ENCODE results near the gene EIF3D.

Gene EIF3D

DNA sequence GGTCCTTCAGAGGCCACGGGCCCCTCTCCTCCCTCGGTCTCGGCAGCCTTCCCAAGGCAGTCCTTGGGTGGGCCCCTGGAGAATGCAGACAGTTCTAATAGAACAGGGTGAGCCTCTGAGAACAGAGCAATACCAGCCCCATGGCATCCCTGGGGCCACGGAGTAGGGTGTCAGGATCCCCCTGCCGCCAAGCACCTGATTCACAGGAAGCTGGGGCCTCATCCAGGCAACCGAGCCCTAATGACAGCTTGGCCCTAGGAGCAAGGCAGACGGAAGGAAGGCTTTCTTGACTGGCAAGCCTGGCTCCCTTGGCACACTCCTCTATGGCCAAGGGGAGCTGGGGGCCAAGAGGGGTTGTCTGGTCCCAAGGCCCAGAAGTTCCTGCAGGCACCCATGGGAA lies 62.7 kb downstream of the EIF3D start:
- DNase-seq (ENCODE audit: low read depth in 2 of 3, low spot score in 2 of 3): no peak

DNA sequence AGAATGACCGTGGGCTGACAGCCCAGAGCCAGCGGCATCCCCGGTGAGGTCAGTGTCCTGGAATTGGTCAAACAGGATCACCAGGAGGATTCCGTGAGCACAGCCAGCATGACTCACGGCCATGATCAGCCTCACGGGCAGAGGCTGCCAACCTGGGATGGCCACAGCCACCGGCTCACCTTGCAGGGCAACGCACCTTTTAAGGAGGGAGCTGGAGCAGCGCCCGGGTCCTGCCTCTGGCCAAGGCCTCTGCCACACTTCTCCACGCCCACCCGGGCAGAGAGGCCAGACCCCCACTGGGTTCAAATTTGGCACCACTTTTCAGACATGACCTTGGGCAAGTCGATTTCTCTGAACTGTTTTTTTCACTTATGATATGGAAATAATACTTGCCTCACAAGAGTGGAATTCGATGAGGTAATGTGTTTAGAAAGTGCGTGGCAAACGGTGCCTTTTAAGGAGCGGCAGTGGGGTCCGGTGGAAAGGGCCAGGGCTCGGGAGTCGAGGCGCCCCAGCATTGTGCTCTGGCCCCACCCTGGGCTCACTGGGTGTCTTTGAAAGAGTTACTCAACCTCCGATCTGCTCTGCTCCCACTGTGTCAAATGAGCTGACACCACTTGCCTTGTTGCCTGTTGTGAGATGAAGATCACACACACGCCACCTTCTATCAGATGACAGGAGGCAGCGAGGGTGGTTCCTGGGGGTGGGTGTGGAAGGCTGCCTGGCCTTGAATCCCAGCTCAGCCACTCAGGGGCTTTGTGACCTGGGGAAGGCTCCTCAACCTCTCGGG lies 63.5 kb downstream of the EIF3D start:
- DNase-seq (ENCODE audit: low read depth in 2 of 3, low spot score in 2 of 3): no peak

DNA sequence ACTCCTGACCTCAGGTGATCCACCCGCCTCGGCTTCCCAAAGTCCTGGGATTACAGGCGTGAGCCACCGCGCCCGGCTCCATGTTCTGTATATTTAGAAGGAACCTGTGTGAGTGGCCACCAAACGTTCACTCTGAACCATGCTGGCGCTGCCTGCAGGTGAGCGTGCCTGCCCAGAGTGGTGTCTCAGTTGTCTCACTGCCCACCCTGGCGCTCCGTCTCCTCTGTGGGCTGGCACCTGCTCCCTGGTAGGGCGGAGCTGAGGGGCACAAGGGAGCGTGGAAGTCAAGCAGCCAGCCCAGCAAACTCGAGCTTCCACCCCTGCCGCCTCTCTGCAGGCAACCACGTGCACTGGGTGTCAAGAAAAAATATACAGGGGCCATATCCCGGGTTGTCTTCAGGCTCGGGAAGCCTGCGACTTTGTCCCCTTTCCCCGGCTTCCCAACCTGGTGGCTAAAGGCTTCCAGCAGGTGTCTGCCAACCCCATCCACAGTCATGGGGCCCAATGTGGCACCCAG lies 64.2 kb downstream of the EIF3D start:
- DNase-seq (ENCODE audit: low read depth in 2 of 3, low spot score in 2 of 3): no peak

DNA sequence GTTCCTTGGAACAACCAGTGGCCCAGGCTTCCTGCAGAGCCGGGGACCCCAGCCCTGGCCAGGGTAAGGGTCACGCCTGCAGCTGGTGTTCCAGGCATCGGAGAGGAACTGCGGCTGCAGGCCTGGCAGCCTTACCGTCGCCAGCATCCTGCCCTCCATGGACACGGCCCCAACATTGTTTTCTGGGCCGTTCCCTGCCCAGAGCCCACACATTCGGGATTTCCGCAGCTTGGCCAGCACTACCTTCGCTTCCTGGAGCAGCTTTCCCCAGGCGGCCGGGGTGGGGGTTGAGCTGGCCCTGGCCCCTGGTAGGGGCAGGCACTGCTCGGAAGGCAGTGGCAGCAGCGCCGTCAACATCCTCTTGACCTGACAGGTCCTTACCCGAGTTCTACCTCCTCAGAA lies 65.2 kb downstream of the EIF3D start:
- DNase-seq (ENCODE audit: low read depth in 2 of 3, low spot score in 2 of 3): no peak

DNA sequence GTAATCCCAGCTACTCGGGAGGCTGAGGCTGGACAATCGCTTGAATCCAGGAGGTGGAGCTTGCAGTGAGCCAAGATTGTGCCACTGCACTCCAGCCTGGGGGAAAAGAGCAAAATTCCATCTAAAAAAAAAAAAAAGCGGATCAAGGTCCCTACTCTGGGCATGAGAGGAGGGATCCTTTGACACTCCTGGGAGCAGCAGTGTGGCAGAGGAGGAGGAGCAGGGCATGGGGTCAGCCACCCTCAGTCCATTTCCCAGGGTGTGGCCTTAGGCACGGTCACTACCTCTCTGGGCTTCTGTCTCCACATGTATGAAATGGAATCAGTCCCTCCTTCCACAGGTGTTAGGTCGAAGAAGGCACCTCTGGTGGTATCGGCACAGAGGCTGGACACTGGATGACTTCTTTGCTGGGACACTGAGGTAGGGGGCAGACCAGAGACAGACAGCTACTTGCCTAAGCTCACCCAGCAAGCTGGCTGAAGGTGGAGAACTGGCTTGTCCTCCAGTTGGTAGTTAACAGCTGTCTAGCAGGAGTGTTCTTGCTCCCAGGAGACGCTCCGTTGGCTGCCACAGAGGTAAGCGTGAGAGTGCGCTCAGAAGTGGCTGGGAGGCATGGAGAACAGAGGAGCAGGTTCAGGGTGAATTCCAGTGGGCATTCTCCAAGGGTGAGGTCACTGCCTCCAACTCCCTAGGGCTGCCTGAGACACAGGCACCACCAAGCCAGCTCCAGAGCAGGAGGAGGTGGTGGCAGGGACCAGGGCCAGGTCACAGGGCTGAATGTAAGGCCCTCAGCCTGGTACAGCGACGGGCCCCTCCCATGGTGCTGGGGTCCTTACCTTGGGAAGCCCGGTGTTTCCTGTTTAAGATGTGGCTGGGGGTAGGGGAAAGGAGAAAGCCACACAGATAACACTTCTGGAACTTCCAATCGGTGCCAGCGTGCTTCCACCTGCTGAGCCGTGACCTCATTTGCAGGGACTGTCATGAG lies 67.0 kb downstream of the EIF3D start:
- no peak for DNase-seq (ENCODE audit: low read depth in 2 of 3, low spot score in 2 of 3)
